CD4-positive, alpha-beta T cell treated with Interleukin-12 subunit alpha and Interleukin-12 subunit beta, for 1 hour (primary cell): ENCODE data around the gene C1QL3.

Source experiments
- DNase-seq: peaks from one replicate; pipeline ENCODE4 v3.0.0-alpha.2; 2020

The C1QL3 gene

GRCh38 chr10:16491933-16492332 lies 29.7 kb downstream of the C1QL3 start:
- DNase-seq = no peak

- DNase-seq = no peak
Measured at GRCh38 chr10:16490511-16490910, 31.2 kb downstream of the C1QL3 start.

GRCh38 chr10:16483241-16483917 lies 38.3 kb downstream of the C1QL3 start:
- DNase-seq = no peak

- DNase-seq = no peak
Measured at GRCh38 chr10:16481052-16481728, 40.5 kb downstream of the C1QL3 start.

GRCh38 chr10:16478801-16479200 lies 42.9 kb downstream of the C1QL3 start:
- DNase-seq = no peak

- DNase-seq = no peak
Measured at GRCh38 chr10:16477757-16478156, 43.9 kb downstream of the C1QL3 start.

GRCh38 chr10:16472828-16473227 lies 48.9 kb downstream of the C1QL3 start:
- DNase-seq = no peak

- peak; percentile 6 for DNase-seq
Measured at GRCh38 chr10:16470747-16471146, 50.9 kb downstream of the C1QL3 start.

GRCh38 chr10:16466001-16466400 lies 55.7 kb downstream of the C1QL3 start:
- DNase-seq = no peak
